ELR (cell line): Measurements from ENCODE around the gene HARBI1.

Experiments used
- DNase-seq: peaks from one replicate; pipeline ENCODE4 v3.0.0-alpha.2; 2015; ENCODE audit warnings: low read depth

Gene HARBI1, protein sequence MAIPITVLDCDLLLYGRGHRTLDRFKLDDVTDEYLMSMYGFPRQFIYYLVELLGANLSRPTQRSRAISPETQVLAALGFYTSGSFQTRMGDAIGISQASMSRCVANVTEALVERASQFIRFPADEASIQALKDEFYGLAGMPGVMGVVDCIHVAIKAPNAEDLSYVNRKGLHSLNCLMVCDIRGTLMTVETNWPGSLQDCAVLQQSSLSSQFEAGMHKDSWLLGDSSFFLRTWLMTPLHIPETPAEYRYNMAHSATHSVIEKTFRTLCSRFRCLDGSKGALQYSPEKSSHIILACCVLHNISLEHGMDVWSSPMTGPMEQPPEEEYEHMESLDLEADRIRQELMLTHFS

DNA sequence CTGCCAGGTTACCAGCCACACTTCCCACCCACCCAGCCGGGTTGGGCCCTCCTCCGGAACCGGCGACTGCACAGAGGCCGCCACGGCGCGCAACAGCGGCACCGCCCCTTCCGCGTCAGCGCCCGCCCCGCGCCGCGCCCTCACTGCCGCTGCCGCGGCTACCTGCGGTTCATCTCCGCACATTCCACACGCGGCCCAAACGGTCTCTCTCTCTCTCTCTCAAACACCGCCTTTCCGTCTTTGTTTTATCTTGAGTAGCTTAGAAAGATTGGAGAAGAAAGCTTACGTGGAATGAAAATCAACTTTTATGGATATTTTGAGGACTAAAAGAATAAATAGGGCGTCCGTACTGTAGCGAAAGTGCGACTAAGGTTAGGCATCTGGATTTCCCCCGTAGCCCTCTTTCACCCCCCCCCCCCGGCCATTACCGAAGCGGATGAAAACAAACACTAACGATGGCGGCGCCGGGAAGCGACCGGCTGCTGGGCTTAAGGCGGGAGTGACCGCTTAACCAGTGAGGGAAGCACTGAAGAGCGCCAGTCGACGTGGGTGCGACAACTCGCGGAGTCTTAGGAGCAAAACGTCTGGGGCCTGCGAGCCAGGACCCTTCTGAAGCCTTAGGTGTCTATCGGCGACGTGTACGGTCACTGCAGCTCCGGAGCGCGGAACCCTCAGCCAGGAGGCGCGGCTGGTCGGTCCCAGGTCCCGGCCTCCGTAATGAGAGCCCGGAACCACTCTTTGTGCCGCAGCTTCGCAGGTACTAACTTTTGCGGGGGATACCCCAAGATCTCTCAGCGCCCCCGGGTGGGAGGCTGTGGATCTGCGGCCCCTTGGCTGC is at the start of gene HARBI1, which contains the start of gene ATG13:
TSS of gene HARBI1 (minus strand) at position 94 of the 838 bp plus-strand sequence. CDS start 990 bp downstream, outside the sequence.
TSS of gene ATG13 (plus strand) at position 420 of the 838 bp plus-strand sequence. CDS start 26,739 bp downstream, outside the sequence.
- peak; percentile 90 for DNase-seq

DNA sequence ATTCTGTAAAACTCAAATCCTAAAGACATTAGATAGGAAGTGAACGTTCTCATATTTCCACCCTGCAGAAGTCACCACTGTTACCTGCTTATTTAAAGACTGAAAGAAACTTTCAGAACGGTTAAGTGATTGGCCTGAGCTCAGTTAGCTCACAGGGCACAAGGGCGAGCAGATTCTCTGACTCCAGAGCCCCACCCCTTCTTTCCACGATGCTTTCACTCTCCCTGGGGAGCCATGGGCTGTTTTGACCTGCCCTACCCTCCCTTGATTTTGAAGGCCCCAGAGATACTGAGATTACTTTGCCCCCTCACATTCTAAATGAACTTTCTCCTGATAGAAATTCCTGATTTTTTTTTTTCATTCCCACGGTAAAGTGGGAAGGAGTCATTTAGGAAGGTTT is 49.5 kb upstream of the HARBI1 start:
- no peak for DNase-seq

DNA sequence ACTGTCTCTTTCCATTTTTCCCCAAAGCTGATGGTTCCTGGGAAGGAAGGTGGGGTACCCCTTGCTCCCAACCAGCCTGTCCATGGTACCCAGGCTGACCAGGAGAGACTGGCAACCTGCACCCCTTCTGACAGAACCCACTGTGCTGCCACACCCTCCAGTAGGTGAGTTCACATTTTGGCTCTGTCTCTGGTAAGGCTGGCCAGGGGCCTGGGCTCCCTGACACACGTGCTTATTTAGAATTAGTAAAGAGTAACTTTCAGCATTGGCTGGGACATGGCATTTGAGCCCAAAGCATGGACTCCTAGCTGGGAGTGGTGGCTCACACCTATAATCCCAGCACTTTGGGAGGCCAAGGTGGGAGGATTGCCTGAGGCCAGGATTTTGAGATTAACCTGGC is 48.3 kb upstream of the HARBI1 start:
- no peak for DNase-seq

DNA sequence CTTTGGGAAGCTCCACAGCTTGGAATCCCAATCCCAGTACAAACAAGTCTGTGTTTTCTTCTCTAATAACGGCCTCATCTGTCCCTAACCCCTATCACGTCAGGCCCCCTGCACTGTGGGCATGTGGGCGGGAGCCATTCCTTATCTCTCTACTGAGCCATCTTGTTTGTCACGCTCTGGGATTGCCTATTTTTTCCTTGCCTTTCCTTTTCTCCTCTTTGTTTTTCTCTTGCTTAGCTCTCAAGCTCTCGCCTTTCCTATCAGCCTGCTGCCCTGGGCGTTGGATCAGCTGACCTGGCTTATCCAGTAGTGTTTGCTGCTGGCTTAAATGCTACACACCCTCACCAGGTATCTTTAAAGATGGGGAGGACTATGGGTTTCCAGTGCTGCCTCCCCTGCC is 47.6 kb upstream of the HARBI1 start:
- DNase-seq, result no peak

DNA sequence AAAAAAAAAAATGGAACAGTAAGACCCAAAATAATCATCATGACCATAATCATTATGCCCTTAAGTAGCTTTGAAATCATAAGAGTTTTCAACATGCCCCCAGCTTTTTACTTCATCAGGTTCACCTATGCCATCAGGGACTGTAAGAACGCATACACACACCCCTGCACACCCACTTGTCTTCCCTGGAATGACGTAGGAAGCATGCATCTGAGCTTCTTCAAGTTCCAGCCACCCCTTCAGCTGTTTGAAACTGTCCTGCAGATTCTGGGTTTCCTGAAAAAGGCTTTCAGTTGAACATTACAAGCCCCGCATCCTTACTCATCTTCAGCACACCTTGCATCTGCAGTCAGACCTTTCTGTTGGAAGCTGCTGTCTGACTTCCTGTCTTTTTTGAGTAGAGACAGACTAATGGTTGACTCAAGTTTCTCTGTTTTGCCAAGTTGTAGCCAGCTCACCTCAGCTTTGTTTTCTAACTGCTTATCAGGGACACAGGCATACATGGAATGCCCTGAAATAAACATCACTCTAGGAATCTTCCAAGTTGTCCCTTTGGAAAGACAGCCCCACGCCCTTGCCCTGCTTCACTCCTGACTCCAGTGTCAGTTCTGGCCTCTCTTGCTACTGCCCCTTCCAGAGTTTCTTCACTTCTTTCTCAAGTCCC is 46.4 kb upstream of the HARBI1 start:
- peak; percentile 17 for DNase-seq

DNA sequence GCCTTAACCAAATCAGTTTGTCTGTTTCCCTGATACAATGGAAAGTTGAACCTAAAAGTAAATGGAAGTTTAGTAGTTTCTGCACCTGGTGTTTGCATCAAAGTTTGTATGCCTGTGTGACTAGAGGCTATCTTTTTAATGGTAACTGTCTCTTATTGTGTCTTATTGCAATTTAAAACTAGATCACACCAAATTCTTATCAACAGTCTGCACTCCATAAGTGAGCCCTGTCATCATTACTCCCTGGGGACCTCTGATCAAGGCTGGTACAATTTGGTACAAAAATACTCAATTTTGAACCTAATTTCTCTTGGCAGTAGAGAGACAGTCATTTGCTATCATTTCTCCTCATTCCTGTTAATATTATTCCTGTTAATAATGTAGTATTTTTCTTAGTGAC is 45.3 kb upstream of the HARBI1 start:
- no peak for DNase-seq

DNA sequence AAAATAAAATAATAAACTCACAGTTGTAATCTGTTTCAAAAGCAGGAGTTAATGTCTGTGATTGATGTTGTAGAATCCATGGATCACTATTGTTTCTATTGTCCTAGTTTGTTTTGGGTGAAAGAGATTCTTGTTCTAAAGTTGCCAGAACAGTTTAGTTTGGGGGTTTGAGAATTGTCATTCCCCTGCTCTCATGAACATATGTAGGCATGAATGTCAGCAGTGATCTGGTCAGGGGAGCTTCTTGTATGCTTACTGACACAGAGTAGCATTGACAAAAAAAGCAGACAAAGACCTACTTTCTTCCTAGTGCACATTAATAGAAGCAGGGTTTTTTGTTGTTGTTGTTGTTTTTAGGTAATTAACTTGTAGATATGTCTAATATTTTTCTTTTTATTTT is 44.8 kb upstream of the HARBI1 start:
- no peak for DNase-seq

DNA sequence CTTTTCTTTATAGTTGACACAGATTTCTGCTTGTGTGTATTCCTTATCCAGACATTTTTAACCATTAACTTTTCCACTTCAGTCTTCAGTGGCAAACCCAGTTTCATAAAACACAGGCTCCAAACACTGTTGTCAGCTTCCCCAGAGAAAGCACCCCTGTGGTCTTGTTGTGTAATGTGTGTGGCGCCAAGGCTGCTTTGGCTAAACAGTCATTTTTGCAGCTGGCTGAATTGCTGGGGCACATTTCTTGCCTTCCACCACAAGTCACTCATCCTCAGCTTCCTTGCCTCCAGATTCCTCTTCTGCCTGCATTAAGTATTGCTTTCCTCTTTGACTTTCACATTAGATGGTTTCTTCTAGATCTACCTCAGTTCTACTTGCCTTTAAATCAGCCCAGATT is 42.9 kb upstream of the HARBI1 start:
- no peak for DNase-seq

DNA sequence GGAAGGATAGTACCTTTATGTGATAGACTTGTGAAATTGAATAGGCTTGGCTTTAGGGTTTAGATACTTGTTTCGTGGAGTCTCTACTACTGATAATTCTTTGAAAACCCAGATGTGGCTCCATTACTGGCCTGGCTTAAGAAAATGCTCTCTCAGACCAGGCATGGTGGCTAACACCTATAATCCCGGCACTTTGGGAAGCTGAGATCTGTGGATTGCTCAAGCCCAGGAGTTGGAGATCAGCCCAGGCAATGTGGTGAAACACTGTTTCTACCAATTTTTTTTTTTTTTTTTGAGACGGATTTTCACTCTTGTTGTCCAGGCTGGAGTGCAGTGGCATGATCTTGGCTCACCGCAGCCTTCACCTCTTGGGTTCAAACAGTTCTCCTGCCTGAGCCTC is 41.2 kb upstream of the HARBI1 start:
- no peak for DNase-seq

DNA sequence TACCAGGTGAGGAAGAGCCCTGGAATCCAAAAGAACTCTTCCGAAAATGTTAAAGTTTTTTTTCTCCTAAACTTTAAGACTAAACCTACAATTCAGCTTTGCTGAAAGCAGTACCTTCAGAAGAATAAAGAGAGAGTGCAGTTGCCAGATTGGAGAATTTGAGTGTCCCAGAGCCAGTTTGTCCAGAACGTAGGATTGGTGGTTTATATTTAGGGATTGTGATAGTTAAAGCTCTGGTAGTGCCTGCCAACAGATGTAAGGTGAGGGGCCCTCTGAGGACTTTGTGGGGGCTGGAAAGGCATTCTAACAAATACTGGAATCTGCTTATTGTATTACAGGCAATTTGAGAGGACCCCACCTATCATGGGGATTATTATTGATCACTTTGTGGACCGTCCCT is 40.2 kb upstream of the HARBI1 start:
- no peak for DNase-seq

DNA sequence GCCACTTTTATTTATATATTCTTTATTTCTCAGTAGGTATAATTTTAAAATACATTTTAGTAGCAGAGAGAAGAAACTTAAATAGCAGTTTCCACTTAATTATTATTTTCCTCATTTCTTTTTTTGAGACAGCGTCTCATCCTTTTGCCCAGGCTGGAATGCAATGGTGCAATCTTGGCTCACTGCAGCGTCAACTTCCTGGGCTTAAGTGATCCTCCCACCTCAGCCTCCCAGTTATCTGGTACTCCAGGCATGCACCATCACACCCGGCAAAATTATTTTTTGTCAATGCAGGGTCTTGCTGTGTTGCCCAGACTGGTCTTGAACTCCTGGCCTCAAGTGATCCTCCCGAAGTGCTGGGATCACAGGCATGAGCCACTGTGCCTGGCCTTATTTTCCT is 38.6 kb upstream of the HARBI1 start:
- no peak for DNase-seq

DNA sequence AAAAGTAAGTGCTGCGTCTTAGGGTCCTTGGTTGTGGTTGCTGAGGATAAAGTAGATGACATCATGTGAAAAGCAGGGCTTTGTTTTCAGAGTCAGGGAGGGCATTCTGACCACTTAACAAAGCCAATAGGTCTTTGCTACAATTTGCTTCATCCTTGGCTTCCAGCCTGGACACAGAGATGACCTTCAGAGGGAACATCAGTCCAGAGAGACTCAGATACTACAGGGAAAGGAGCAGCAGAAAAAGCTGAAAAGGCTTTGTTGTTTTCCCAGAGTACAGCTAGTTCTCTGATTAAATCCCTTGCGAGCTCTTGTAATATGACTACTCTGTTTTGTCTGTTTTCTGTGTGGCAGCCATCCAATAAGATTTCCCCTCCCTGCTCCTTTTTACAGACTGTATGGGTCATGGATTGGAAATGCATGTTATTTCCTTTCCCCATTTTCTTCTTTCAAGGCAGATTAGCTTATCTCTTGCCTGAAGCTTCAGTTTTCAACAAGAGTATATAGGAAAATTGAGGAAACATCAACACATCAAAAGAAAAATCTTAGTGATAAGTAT is 32.2 kb upstream of the HARBI1 start:
- DNase-seq, result peak; percentile 89

DNA sequence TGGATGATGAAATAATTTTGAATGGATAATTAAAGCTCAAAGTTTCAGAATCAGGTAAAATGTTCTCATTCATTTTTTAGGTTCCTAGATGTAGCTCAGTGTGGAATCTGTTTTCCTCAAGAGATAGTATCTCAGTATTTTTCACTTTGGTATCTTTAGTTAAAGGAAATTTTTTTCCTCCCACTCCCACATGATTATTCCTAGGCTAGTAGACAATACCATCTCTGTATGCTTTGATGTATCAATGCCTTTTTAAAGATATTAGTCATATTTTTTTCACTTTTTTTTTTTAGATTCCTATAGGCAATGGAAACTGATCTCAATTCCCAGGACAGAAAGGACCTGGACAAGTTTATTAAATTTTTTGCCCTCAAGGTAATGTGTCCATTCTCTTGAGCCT is 27.0 kb upstream of the HARBI1 start:
- no peak for DNase-seq

DNA sequence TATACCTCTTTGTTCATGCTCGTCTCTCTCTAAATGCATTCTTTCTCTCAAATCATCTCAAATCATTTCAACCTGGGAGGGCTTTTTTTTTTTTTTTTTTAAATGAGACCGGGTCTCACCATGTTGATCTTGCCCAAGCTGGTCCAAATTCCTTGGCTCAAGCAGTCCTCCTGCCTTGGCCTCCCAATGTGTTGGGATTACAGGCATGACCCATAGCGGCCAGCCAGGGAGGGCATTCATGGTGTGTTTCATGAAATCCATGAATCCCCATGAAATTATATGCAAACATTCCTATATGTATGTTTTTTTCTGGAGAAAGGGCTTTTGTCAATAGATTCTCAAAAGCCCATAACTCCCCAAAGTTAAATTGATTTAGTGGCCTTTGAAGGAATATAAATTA is 26.5 kb upstream of the HARBI1 start:
- DNase-seq, result no peak

DNA sequence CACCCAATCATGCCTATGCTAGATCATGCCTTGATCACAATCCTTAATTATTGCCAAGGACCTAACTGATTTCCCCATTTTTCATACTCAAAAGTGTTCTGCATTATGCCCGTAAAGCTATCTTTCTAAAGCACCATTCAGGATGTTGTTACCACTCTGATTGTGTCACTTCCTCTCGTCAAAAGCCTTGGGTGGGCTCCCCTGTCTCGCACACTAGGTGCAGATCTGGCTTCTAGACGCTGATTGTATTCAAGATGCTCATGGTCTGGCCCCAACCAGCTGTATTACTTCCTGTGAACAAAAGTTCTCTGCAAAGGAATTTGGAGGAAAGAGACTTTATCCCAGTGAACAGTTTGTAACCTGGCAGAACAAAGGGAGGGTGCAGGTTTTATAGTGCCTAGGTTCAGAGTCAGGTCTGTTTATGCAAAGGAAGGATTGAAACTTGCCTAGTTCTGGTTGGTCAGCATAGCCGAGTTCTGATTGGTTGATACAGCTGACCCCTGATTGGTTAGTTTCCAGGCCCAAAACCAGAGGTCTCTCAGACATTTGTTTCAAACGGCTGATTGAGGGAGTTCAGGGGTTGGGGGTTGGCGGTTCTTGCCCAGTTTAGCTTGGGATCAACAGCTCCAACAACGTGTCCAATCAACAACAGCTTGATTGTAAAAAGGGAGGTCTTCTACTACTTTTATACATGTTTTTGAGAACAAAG is 25.8 kb upstream of the HARBI1 start:
- no peak for DNase-seq

DNA sequence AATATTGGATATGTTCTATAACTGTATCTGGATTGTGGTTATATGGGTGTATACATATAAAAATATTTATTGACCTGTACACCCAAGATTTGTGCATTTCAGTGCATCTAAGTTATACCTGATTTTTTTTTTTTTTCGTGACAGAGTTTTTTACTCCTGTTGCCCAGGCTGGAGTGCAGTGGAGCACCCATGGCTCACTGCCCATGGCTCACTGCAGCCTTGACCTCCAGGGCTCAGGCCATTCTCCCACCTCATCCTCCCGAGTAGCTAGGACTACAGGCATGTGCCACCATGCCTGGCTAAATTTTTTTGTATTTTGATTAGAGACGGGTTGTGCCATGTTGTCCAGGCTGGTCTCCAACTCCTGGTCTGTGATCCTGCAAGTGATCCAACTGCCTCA is 24.6 kb upstream of the HARBI1 start:
- DNase-seq, result no peak

DNA sequence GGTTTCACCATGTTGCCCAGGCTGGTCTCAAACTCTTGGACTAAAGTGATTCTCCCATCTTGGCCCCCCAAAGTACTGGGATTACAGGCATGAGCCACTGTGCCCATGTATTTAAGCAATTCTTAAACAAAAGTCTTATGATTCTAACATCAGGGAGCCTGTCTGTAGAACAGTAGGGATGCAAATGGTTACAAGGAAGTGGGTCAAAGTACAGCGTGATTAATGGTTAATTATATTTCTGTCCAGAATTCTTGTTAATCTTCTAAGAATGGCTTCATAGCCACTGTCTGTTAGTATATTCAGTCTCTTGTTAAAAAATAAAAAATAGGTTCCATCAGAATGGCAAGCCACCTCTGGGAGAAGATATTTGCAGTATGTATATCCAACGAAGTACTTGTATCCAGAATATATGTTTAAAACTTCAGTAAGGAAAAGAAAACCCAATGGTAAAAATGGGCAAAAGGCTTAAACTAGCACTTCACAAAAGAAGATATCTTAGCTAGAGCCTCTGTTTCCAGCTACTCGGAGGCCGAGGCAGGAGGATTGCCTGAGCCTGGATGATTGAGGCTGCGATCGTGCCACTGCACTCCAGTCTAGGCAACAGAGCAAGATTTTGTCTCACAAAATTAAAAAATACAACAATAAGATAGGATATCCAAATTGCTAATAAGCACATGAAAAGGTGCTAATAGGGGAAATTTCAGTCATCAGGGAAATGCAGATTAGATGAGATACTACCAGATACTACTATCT is 23.2 kb upstream of the HARBI1 start:
- DNase-seq, result no peak

DNA sequence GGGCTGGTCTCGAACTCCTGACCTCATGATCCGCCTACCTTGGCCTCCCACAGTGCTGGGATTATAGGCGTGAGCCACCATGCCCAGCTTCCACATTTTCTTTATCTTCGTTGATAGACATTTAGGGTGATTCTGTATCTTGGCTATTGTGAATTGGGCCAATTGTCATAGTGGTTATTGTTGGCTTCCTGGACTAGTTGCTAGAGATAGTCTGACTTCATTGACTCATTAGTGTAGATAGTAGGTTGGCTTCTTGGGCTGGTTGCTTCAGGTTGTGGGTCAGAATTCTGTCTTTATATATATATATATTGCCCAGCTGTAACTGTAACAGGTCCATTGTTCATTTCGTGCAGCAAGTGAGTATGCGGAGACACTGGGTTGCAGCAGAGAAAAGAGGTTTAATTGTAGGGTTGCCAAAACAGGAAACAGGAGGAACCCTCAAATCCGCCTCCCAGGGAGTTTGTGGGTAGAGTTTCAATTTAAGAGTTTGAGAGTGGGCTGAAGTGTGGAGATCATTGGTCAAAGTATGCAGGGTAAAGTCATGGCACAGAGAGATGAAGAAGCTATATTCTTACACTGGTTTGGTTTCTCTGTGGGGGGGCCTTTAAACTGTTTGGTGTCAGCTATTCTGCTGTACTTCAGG is 22.3 kb upstream of the HARBI1 start:
- no peak for DNase-seq

DNA sequence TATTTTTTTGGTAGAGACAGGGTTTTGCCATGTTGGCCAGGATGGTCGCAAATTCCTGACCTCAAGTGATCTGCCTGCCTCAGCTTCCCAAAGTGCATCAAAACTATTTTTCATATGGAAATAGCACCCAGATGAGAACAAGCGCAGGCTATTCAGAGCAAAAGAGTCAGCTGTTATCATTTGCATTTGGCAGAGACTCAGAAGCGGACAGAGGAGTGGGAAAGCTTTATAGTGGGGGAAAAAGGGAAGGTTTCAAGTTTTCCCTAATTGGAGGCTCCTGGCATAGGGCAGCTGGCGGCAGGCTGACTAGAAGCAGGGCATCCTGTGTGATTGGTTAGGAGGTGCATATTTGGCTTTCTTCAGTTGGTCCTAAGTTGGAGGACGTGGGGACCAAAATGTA is 20.5 kb upstream of the HARBI1 start:
- DNase-seq, result no peak

DNA sequence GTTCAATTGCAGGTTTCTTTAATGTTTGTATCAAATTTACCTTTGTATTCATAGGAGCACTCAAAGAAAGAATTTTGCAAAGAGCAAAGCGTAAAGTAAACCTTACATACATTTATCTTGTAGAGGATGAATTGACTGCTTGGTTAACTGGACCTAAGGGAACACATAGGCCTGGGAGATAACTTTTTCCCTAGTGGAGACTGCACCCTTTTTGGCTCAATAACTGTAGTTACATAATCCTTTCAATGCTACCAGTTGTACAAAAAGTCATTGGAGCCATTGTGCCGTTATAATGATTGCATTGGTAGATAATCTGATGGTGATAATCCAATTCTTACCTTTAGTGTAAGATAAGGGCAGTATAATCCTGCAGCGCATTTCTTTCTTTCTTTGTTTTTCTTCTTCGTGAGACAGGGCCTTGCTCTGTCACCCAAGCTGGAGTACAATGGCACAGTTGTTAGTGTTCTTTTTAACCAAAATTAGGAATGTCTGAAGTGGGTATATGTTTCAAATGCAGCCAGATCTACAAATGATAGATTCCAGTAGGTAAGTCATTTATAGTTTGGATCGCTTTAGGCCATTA is 18.6 kb upstream of the HARBI1 start:
- no peak for DNase-seq
